Measurements from ENCODE around the gene EPX. TPM values are rescaled to one million over a fixed set of nuclear protein-coding genes. Genes with fewer than 3 reads are reported as not detected.

EPX gene
- total RNA-seq, 1 donor from 2014 or later = not detected

DNA sequence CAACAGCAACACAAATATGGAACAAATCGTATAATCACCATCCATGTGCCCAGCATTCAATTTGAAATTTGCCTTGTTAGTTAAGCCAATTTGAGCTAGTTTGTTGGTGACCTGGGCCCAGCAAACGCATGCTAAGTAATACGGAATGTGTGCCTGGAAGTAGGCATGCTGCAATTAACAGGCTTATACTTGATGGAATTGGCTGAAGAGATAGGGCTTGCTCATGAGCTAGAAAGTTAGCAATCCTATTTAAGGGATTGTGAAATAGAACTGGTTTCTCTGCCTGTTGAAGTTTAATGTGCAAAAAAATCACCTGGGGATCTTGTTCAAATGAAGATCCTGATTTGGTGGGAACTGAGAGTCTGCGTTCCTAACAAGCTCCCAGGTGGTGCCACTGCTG, 37.4 kb downstream of the EPX start:
- Mint-ChIP-seq H3K4me1 (ENCODE audit: low read depth, unreplicated experiment) (peaks cover 14% of the 10 kb centered on the region), H3K27me3 (ENCODE audit: unreplicated experiment) (peaks cover under 1% of the 10 kb centered on the region), H3K36me3 (ENCODE audit: unreplicated experiment) (peaks cover 4% of the 10 kb centered on the region), H3K27ac (ENCODE audit: unreplicated experiment) (no peak overlapping the region), H3K4me3 (ENCODE audit: unreplicated experiment) (no peak overlapping the region), H3K9me3 (ENCODE audit: unreplicated experiment) (peaks cover 3% of the 10 kb centered on the region)
- no peak for DNase-seq
- TF ChIP-seq, protein P1, sequence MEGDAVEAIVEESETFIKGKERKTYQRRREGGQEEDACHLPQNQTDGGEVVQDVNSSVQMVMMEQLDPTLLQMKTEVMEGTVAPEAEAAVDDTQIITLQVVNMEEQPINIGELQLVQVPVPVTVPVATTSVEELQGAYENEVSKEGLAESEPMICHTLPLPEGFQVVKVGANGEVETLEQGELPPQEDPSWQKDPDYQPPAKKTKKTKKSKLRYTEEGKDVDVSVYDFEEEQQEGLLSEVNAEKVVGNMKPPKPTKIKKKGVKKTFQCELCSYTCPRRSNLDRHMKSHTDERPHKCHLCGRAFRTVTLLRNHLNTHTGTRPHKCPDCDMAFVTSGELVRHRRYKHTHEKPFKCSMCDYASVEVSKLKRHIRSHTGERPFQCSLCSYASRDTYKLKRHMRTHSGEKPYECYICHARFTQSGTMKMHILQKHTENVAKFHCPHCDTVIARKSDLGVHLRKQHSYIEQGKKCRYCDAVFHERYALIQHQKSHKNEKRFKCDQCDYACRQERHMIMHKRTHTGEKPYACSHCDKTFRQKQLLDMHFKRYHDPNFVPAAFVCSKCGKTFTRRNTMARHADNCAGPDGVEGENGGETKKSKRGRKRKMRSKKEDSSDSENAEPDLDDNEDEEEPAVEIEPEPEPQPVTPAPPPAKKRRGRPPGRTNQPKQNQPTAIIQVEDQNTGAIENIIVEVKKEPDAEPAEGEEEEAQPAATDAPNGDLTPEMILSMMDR (IDR thresholded peaks at IDR 0.05; ENCODE audit: partially characterized antibody, unreplicated experiment) = no peak

DNA sequence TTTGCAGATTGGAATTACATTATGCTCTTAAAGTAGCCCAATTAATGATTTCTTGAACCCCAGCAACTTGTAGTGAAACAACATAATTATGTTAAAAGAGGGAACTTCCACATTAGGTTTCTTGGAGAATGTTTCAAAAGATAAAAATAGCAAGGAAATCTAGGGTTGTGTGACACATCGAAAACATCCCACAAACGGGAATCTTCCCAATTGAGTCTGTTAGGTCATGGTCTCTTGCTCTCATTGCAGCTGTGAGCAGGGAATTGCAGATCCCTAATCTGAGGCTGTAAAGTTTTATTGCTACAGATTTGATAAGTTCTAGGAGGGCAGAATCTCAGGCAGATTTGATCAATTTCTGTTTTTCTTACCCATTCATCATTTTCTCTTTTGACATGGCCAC, 39.1 kb downstream of the EPX start:
- peaks cover 1% of the 10 kb centered on the region for H3K27me3 Mint-ChIP-seq (ENCODE audit: unreplicated experiment)
- TF ChIP-seq, protein P1 (IDR thresholded peaks at IDR 0.05; ENCODE audit: partially characterized antibody, unreplicated experiment) = no peak
- H3K36me3 Mint-ChIP-seq (ENCODE audit: unreplicated experiment) = peaks cover 4% of the 10 kb centered on the region
- peaks cover 14% of the 10 kb centered on the region for H3K4me1 Mint-ChIP-seq (ENCODE audit: low read depth, unreplicated experiment)
- H3K9me3 Mint-ChIP-seq (ENCODE audit: unreplicated experiment) = peaks cover 3% of the 10 kb centered on the region
- no peak for DNase-seq
- peak overlapping the region; percentile 18 for H3K4me3 Mint-ChIP-seq (ENCODE audit: unreplicated experiment)
- no peak overlapping the region for H3K27ac Mint-ChIP-seq (ENCODE audit: unreplicated experiment)

DNA sequence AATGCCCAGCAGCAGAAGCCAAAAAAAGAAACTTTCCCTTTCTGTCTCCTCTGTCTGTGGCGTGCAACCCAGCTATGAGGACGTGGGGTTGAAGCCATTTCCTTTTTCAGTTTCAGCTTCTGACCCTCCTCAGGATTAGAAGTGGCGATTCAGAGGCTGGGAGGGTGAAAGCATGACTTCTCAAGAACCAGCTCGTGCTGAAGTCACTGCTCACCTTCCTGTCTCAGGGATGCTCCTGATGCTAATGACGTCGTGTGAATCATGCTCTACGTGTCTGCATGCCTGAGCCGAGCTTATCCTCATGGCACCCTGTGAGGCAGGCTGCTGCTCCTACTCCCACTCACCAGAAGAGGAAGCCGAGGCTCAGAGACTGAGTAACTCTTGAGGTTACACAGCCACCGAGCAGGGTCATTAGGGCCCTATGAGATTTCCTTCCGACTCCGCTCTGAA, 40.2 kb downstream of the EPX start:
- H3K9me3 Mint-ChIP-seq (ENCODE audit: unreplicated experiment) = peaks cover 3% of the 10 kb centered on the region
- DNase-seq = no peak
- TF ChIP-seq, protein P1 (IDR thresholded peaks at IDR 0.05; ENCODE audit: partially characterized antibody, unreplicated experiment) = no peak
- no peak overlapping the region for H3K4me3 Mint-ChIP-seq (ENCODE audit: unreplicated experiment)
- H3K4me1 Mint-ChIP-seq (ENCODE audit: low read depth, unreplicated experiment) = peaks cover 14% of the 10 kb centered on the region
- H3K27me3 Mint-ChIP-seq (ENCODE audit: unreplicated experiment) = peaks cover 1% of the 10 kb centered on the region
- H3K36me3 Mint-ChIP-seq (ENCODE audit: unreplicated experiment) = peaks cover 4% of the 10 kb centered on the region
- H3K27ac Mint-ChIP-seq (ENCODE audit: unreplicated experiment) = peak overlapping the region; percentile 33

DNA sequence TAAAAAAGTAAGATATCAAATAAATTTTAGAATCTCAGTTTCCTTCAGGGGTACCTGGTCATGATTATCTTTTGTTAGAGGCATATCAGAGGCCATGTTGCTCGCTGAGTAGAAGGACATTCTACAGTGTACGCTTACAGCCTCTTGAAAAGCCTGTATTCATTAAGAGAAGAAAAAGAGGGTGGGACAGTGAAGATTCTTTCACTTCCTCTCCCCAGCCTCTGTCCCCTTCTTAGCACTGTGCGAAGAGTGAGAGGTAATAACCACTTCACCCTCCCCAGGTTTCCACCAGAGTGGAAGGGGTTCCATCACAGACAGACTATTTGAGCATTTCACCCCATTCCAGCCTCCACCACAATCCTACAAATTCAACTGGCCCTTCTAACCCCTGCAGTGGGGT, 41.0 kb downstream of the EPX start:
- TF ChIP-seq, protein P1 (IDR thresholded peaks at IDR 0.05; ENCODE audit: partially characterized antibody, unreplicated experiment) = no peak
- peaks cover 4% of the 10 kb centered on the region for H3K36me3 Mint-ChIP-seq (ENCODE audit: unreplicated experiment)
- peaks cover 1% of the 10 kb centered on the region for H3K27me3 Mint-ChIP-seq (ENCODE audit: unreplicated experiment)
- H3K4me1 Mint-ChIP-seq (ENCODE audit: low read depth, unreplicated experiment) = peaks cover 14% of the 10 kb centered on the region
- DNase-seq = no peak
- no peak overlapping the region for H3K4me3 Mint-ChIP-seq (ENCODE audit: unreplicated experiment)
- H3K9me3 Mint-ChIP-seq (ENCODE audit: unreplicated experiment) = peaks cover 3% of the 10 kb centered on the region
- no peak overlapping the region for H3K27ac Mint-ChIP-seq (ENCODE audit: unreplicated experiment)

DNA sequence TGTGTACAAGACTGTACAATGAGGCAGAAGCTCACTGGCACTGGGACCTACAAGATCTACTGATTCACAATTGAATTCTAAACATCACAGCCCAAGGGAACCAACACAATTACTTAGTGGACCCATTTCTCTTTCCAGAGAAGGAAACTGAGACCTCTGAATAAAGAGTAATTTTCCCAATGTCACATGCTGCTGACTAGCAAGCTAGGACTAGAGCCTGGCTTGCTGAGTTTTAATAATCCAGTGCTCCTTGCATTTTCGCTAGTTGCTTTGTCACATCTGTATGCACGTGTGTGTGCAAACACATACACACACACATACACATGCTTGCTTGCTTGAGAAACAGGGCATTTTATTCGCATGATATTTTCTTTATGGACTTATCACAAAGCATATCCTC, 42.0 kb downstream of the EPX start:
- Mint-ChIP-seq H3K9me3 (ENCODE audit: unreplicated experiment) (no peaks in the 10 kb centered on the region), H3K27ac (ENCODE audit: unreplicated experiment) (no peak overlapping the region), H3K4me3 (ENCODE audit: unreplicated experiment) (no peak overlapping the region), H3K36me3 (ENCODE audit: unreplicated experiment) (peaks cover 4% of the 10 kb centered on the region), H3K4me1 (ENCODE audit: low read depth, unreplicated experiment) (peaks cover 14% of the 10 kb centered on the region), H3K27me3 (ENCODE audit: unreplicated experiment) (peaks cover 1% of the 10 kb centered on the region)
- TF ChIP-seq, protein P1 (IDR thresholded peaks at IDR 0.05; ENCODE audit: partially characterized antibody, unreplicated experiment) = no peak
- DNase-seq = no peak
